Esophagus muscularis mucosa (tissue), 3 donors: ENCODE results near the gene NPFF.

Source experiments
- POLR2A ChIP-seq: fragments of 450-650 bp; IDR thresholded peaks from one replicate; pipeline ENCODE4 v1.6.1; 2017; ENCODE audit warnings: antibody characterized with exemption, moderate library complexity, mild to moderate bottlenecking, low read depth
- TF ChIP-seq, protein P1 (sequence below), 3 experiments: fragments of 200-600 bp in 2 of 3; fragments of 450-650 bp in 1 of 3; sonication (generic) in 2 of 3; IDR thresholded peaks; one replicate each; pipeline ENCODE4 v1.5.1; 2017 to 2019; ENCODE audit warnings: antibody characterized with exemption in 3 of 3, mild to moderate bottlenecking in 2 of 3, moderate library complexity in 1 of 3

DNA sequence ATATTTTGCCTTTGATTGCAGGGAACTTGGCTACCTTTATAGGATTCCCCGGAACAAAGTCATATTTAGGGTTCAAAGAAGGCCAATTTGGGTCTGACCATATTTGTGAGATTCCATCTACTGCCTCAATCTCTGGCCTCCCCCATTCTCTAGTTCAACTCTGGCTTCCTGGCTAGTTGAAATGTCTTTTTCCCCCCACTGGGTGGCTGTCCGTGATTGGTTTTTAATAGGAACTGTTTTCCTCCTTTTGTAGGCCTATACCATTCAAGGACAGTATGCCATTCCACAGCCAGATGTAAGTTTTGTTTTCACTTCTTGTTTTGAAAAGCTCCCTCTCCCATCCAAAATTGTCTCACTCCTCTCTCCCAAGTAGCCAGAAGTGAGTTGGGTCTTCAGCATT lies 41.6 kb downstream of the NPFF start:
- TF ChIP-seq, protein P1, sequence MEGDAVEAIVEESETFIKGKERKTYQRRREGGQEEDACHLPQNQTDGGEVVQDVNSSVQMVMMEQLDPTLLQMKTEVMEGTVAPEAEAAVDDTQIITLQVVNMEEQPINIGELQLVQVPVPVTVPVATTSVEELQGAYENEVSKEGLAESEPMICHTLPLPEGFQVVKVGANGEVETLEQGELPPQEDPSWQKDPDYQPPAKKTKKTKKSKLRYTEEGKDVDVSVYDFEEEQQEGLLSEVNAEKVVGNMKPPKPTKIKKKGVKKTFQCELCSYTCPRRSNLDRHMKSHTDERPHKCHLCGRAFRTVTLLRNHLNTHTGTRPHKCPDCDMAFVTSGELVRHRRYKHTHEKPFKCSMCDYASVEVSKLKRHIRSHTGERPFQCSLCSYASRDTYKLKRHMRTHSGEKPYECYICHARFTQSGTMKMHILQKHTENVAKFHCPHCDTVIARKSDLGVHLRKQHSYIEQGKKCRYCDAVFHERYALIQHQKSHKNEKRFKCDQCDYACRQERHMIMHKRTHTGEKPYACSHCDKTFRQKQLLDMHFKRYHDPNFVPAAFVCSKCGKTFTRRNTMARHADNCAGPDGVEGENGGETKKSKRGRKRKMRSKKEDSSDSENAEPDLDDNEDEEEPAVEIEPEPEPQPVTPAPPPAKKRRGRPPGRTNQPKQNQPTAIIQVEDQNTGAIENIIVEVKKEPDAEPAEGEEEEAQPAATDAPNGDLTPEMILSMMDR (IDR thresholded peaks at IDR 0.05) = no peak
- no peak for TF ChIP-seq POLR2A
